GM19468 (cell line): ENCODE measurements around the gene UNC5C.

Experiments
- ATAC-seq: cut with Tn5 transposase; IDR thresholded peaks from one replicate; pipeline ENCODE4 v1.9.1; 2021; ENCODE audit warnings: mild to moderate bottlenecking, moderate library complexity, moderate number of reproducible peaks; ENCODE audit not compliant: unreplicated experiment; ENCODE audit errors: extremely low read depth

The UNC5C gene

GRCh38 chr4:95546866-95547714, 1.7 kb downstream of the UNC5C start:
- ATAC-seq, result no peak

- no peak for ATAC-seq
These were observed 2.6 kb downstream of the UNC5C start for GRCh38 chr4:95546221-95546620.

- no peak for ATAC-seq
These were observed 3.2 kb downstream of the UNC5C start for GRCh38 chr4:95545546-95545945.

GRCh38 chr4:95544113-95545103, 4.4 kb downstream of the UNC5C start:
- no peak for ATAC-seq

GRCh38 chr4:95541889-95542607, 6.7 kb downstream of the UNC5C start:
- ATAC-seq, result peak; percentile 75

GRCh38 chr4:95541094-95541493, 7.7 kb downstream of the UNC5C start:
- no peak for ATAC-seq

- ATAC-seq, result no peak
These were observed 8.5 kb downstream of the UNC5C start for GRCh38 chr4:95540227-95540626.

- ATAC-seq, result no peak
These were observed 9.7 kb downstream of the UNC5C start for GRCh38 chr4:95539106-95539505.

- ATAC-seq, result no peak
These were observed 10.8 kb downstream of the UNC5C start for GRCh38 chr4:95537863-95538488.

- ATAC-seq, result no peak
These were observed 11.6 kb downstream of the UNC5C start for GRCh38 chr4:95537191-95537590.

GRCh38 chr4:95536650-95537049, 12.1 kb downstream of the UNC5C start:
- no peak for ATAC-seq

GRCh38 chr4:95535180-95535579, 13.6 kb downstream of the UNC5C start:
- ATAC-seq, result no peak

GRCh38 chr4:95534032-95534431, 14.7 kb downstream of the UNC5C start:
- ATAC-seq, result no peak

- no peak for ATAC-seq
These were observed 15.5 kb downstream of the UNC5C start for GRCh38 chr4:95533254-95533653.

GRCh38 chr4:95532305-95532704, 16.5 kb downstream of the UNC5C start:
- no peak for ATAC-seq

- ATAC-seq, result no peak
These were observed 17.6 kb downstream of the UNC5C start for GRCh38 chr4:95531141-95531540.

GRCh38 chr4:95529946-95530345, 18.8 kb downstream of the UNC5C start:
- no peak for ATAC-seq

- no peak for ATAC-seq
These were observed 20.3 kb downstream of the UNC5C start for GRCh38 chr4:95528388-95528948.

- no peak for ATAC-seq
These were observed 22.7 kb downstream of the UNC5C start for GRCh38 chr4:95526075-95526474.

- peak; percentile 30 for ATAC-seq
These were observed 24.0 kb downstream of the UNC5C start for GRCh38 chr4:95524729-95525128.
